HG03135 (cell line): ENCODE data around the gene NPY2R.

Experiments
- ATAC-seq: cut with Tn5 transposase; IDR thresholded peaks from one replicate; pipeline ENCODE4 v1.9.1; 2021; ENCODE audit warnings: mild to moderate bottlenecking, moderate library complexity; ENCODE audit not compliant: unreplicated experiment

The NPY2R gene

GRCh38 chr4:155208258-155209054, at the start of gene NPY2R:
TSS of gene NPY2R (plus strand) at chr4:155208636. CDS start at chr4:155213940, 5,304 bp downstream.
- ATAC-seq = no peak

GRCh38 chr4:155161357-155161756, 47.1 kb upstream of the NPY2R start:
- no peak for ATAC-seq

- no peak for ATAC-seq
These were observed 43.7 kb upstream of the NPY2R start for GRCh38 chr4:155164718-155165117.

GRCh38 chr4:155170569-155170968, 37.9 kb upstream of the NPY2R start:
- no peak for ATAC-seq

GRCh38 chr4:155173371-155173770, 35.1 kb upstream of the NPY2R start:
- no peak for ATAC-seq

GRCh38 chr4:155174668-155175067, 33.8 kb upstream of the NPY2R start:
- no peak for ATAC-seq

GRCh38 chr4:155179216-155179615, 29.2 kb upstream of the NPY2R start:
- no peak for ATAC-seq

GRCh38 chr4:155186972-155187371, 21.5 kb upstream of the NPY2R start:
- no peak for ATAC-seq

GRCh38 chr4:155187989-155188388, 20.4 kb upstream of the NPY2R start:
- no peak for ATAC-seq

GRCh38 chr4:155190099-155190498, 18.3 kb upstream of the NPY2R start:
- ATAC-seq = no peak

- ATAC-seq = no peak
These were observed 10.7 kb upstream of the NPY2R start for GRCh38 chr4:155197757-155198156.

- no peak for ATAC-seq
These were observed 740 bp upstream of the NPY2R start for GRCh38 chr4:155207534-155208257.

GRCh38 chr4:155220025-155220424, 11.6 kb downstream of the NPY2R start:
- ATAC-seq = no peak

- ATAC-seq = no peak
These were observed 18.7 kb downstream of the NPY2R start for GRCh38 chr4:155227131-155227530.

- no peak for ATAC-seq
These were observed 20.3 kb downstream of the NPY2R start for GRCh38 chr4:155228713-155229112.

GRCh38 chr4:155232432-155232831, 24.0 kb downstream of the NPY2R start:
- ATAC-seq = no peak

- no peak for ATAC-seq
These were observed 25.8 kb downstream of the NPY2R start for GRCh38 chr4:155234206-155234605.

GRCh38 chr4:155237567-155237966, 29.1 kb downstream of the NPY2R start:
- ATAC-seq = no peak

- no peak for ATAC-seq
These were observed 32.8 kb downstream of the NPY2R start for GRCh38 chr4:155241225-155241624.

- no peak for ATAC-seq
These were observed 33.2 kb downstream of the NPY2R start for GRCh38 chr4:155241664-155242063.

- ATAC-seq = no peak
These were observed 36.7 kb downstream of the NPY2R start for GRCh38 chr4:155245105-155245504.
